HCT116 (cell line): ENCODE measurements around the gene NOL11. TPM values are rescaled to one million over a fixed set of nuclear protein-coding genes. Genes with fewer than 3 reads are reported as not detected.

ENCODE experiments used
- ATAC-seq: fragments of 200-7000 bp; cut with Tn5 transposase; 2 replicates; pipeline ENCODE4 v1.9.1; 2020; ENCODE audit warnings: mild to moderate bottlenecking, moderate library complexity
- BruUV-seq: library from RNA; stranded (reverse); fragments of 400-500 nt; replicated peaks from 2 replicates; lab custom pipeline; 2021; lab: Mats Ljungman, UMichigan
- CTCF ChIA-PET: fragments of 300-600 bp; sonication (Branson Sonifier 250); formaldehyde crosslinking; loops from one replicate; lab custom pipeline; 2021; ENCODE audit warnings: antibody characterized with exemption; lab: Charles Lee
- POLR2A ChIA-PET: fragments of 300-600, 350-600 bp; sonication (Branson Sonifier 250); formaldehyde crosslinking; loops from one replicate; lab custom pipeline; 2021; ENCODE audit warnings: antibody characterized with exemption; lab: Charles Lee
- RAD21 ChIA-PET, 2 experiments: fragments of 300-600 bp; sonication (Branson Sonifier 250); formaldehyde crosslinking; loops; one replicate each; lab custom pipeline; 2023; ENCODE audit warnings: low total read pairs in 2 of 2; ENCODE audit not compliant: uncharacterized antibody in 2 of 2, unreplicated experiment in 2 of 2, low non-redundant PET in 1 of 2; lab: Charles Lee
- DNase-seq: peaks from one replicate; pipeline ENCODE4 v3.0.0-alpha.2; 2010; ENCODE audit warnings: low read depth, low spot score
- H2AFZ ChIP-seq: fragments of 200-600 bp; shearing (Covaris generic), sonication (generic); 2 replicates; pipeline ENCODE4 v1.6.1; 2017; ENCODE audit warnings: low read depth, mixed run types, mixed read lengths, antibody characterized with exemption, low read length; ENCODE audit not compliant: poor library complexity, severe bottlenecking
- H3K27ac ChIP-seq: 2 replicates; pipeline ENCODE4 v1.5.1; 2012; ENCODE audit warnings: low read depth, low read length
- H3K27me3 ChIP-seq: fragments of 200-600 bp; sonication (generic); 2 replicates; pipeline ENCODE4 v1.6.1; 2016; ENCODE audit warnings: mixed run types, low read length, mixed read lengths; ENCODE audit not compliant: insufficient read depth
- H3K36me3 ChIP-seq, 2 experiments: fragments of 200-500 bp in 1 of 2; fragments of 200-600 bp in 1 of 2; sonication (Bioruptor generic) in 1 of 2; sonication (generic) in 1 of 2; 2 replicates each; pipeline versions ENCODE4 v1.5.1 to v1.6.1; 2014 to 2016; ENCODE audit warnings: low read length in 2 of 2, inconsistent platforms in 1 of 2, mixed read lengths in 1 of 2, mixed run types in 1 of 2; ENCODE audit not compliant: insufficient read depth in 2 of 2, control insufficient read depth in 1 of 2
- H3K4me1 ChIP-seq, 2 experiments: fragments of 200-600 bp in 1 of 2; sonication (generic) in 1 of 2; 2 replicates each; pipeline versions ENCODE4 v1.5.1 to v1.6.1; 2012 to 2017; ENCODE audit warnings: low read length in 2 of 2, inconsistent platforms in 1 of 2, mild to moderate bottlenecking in 1 of 2, mixed read lengths in 1 of 2, mixed run types in 1 of 2, moderate library complexity in 1 of 2; ENCODE audit not compliant: insufficient read depth in 2 of 2, control insufficient read depth in 1 of 2
- H3K4me2 ChIP-seq: fragments of 200-600 bp; sonication (generic); 2 replicates; pipeline ENCODE4 v1.6.1; 2017; ENCODE audit warnings: mixed run types, low read length, mixed read lengths
- H3K4me3 ChIP-seq, 2 experiments: fragments of 200-600 bp in 1 of 2; sonication (generic) in 1 of 2; replicated peaks in 1 of 2; 2 replicates each; pipeline ENCODE4 v1.5.1; 2011 to 2016; ENCODE audit warnings: low read length in 2 of 2, control low read depth in 1 of 2, low read depth in 1 of 2, mild to moderate bottlenecking in 1 of 2, mixed read lengths in 1 of 2, mixed run types in 1 of 2
- H3K79me2 ChIP-seq: fragments of 200-600 bp; sonication (generic); 2 replicates; pipeline ENCODE4 v1.6.1; 2017; ENCODE audit warnings: mild to moderate bottlenecking, mixed run types, low read length, moderate library complexity, mixed read lengths; ENCODE audit not compliant: insufficient read depth
- H3K9ac ChIP-seq: fragments of 200-600 bp; sonication (generic); 2 replicates; pipeline ENCODE4 v1.6.1; 2016; ENCODE audit warnings: low read length, mixed read lengths
- H3K9me2 ChIP-seq: fragments of 200-600 bp; sonication (generic), shearing (Covaris generic); 2 replicates; pipeline ENCODE4 v1.6.1; 2017; ENCODE audit warnings: mixed run types, mild to moderate bottlenecking, moderate library complexity; ENCODE audit not compliant: insufficient read depth
- H3K9me3 ChIP-seq, 2 experiments: fragments of 200-500 bp in 1 of 2; fragments of 200-600 bp in 1 of 2; sonication (Bioruptor generic) in 1 of 2; sonication (generic) in 1 of 2; 2 replicates each; pipeline ENCODE4 v1.6.1; 2014 to 2017; ENCODE audit warnings: low read length in 2 of 2, mixed read lengths in 2 of 2, inconsistent platforms in 1 of 2, low read depth in 1 of 2, mild to moderate bottlenecking in 1 of 2, mixed run types in 1 of 2, moderate library complexity in 1 of 2; ENCODE audit not compliant: control insufficient read depth in 1 of 2, insufficient read depth in 1 of 2
- H4K20me1 ChIP-seq: fragments of 200-600 bp; sonication (generic), shearing (Covaris generic); 2 replicates; pipeline ENCODE4 v1.6.1; 2017; ENCODE audit warnings: mixed run types, mild to moderate bottlenecking, moderate library complexity; ENCODE audit not compliant: insufficient read depth
- ELF1 ChIP-seq: IDR thresholded peaks from 2 replicates; pipeline ENCODE4 v1.6.1; 2012; ENCODE audit warnings: low read depth, borderline replicate concordance
- JUND ChIP-seq: IDR thresholded peaks from 2 replicates; pipeline ENCODE4 v1.6.1; 2012
- SP1 ChIP-seq: IDR thresholded peaks from 2 replicates; pipeline ENCODE4 v1.6.1; 2012; ENCODE audit warnings: low read depth
- SRF ChIP-seq: IDR thresholded peaks from 2 replicates; pipeline ENCODE4 v1.6.1; 2012; ENCODE audit warnings: low read depth
- ZFX ChIP-seq: fragments of 450-650 bp; IDR thresholded peaks from 2 replicates; pipeline ENCODE4 v1.6.1; 2017
- intact Hi-C: fragments of 100-400 bp; cut with micrococcal nuclease; formaldehyde crosslinking; loops from 2 replicates; pipeline ENCODE4 v1.10.0; 2022
- total RNA-seq: library from RNA; stranded (reverse); gene quantifications from one replicate; pipeline ENCODE4 v1.2.1, GENCODE V29; 2021; ENCODE audit not compliant: unreplicated experiment

Gene NOL11
- total RNA-seq, 1 experiment from 2014 or later, result 118 TPM

- no peak overlapping the region for H2AFZ ChIP-seq
- no peaks in the 10 kb centered on the region for H4K20me1 ChIP-seq
- H3K9ac ChIP-seq, result no peak overlapping the region
- no peak overlapping the region for H3K27ac ChIP-seq
- H3K9me3 ChIP-seq, result no peaks in the 10 kb centered on the region
- ChIA-PET CTCF (no interaction called here), POLR2A (interaction anchor here (1.3 kb wide), 1 partner anchor 20 kb away, joined by 4 read pairs; no protein-coding TSS in a partner anchor)
- H3K4me1 ChIP-seq, result peaks cover 0 to 4% of the 10 kb centered on the region in 2 experiments; a peak in 2 of 4 replicates
- no peak overlapping the region for H3K4me2 ChIP-seq
- no TSS peak for BruUV-seq
- H3K36me3 ChIP-seq, result no peaks in the 10 kb centered on the region
- H3K4me3 ChIP-seq, result no peak overlapping the region
- TF ChIP-seq SP1 (no peak), JUND (no peak)
- TF ChIP-seq, all 23 proteins: peak for 0
- Histone ChIP-seq H3K27me3 (no peaks in the 10 kb centered on the region), H3K9me2 (no peaks in the 10 kb centered on the region), H3K79me2 (no peaks in the 10 kb centered on the region)
- ATAC-seq (no peak), DNase-seq (no peak)
- RAD21 ChIA-PET, result no interaction called here
- intact Hi-C loops, result no loop called here
Observed at GRCh38 chr17:67707442-67707841, 10.3 kb upstream of the NOL11 start.

GRCh38 chr17:67708378-67708777 lies 9.4 kb upstream of the NOL11 start:
- no peak overlapping the region for H2AFZ ChIP-seq
- no peaks in the 10 kb centered on the region for H3K9me3 ChIP-seq
- DNase-seq (no peak), ATAC-seq (peak; percentile 49; the same call in 1 of the 2 replicates)
- no peaks in the 10 kb centered on the region for H3K79me2 ChIP-seq
- H3K36me3 ChIP-seq, result no peaks in the 10 kb centered on the region
- no peak overlapping the region for H3K9ac ChIP-seq
- no peak overlapping the region for H3K27ac ChIP-seq
- H3K4me1 ChIP-seq, result peaks cover 0 to 4% of the 10 kb centered on the region in 2 experiments; a peak in 2 of 4 replicates
- H3K4me2 ChIP-seq, result no peak overlapping the region
- ChIA-PET POLR2A (interaction anchor here (1.3 kb wide), 1 partner anchor 21 kb away, joined by 4 read pairs; no protein-coding TSS in a partner anchor), RAD21 (no interaction called here), CTCF (no interaction called here)
- no TSS peak for BruUV-seq
- no peak overlapping the region for H3K4me3 ChIP-seq
- intact Hi-C loops, result no loop called here
- H3K9me2 ChIP-seq, result no peaks in the 10 kb centered on the region
- TF ChIP-seq ZFX (no peak), SP1 (no peak), SRF (no peak), ELF1 (no peak)
- no peaks in the 10 kb centered on the region for H3K27me3 ChIP-seq
- H4K20me1 ChIP-seq, result no peaks in the 10 kb centered on the region
